A549 (cell line): ENCODE results near the gene HOOK1.

Experiments
- ATOH8 ChIP-seq: fragments of 250-450 bp; sonication (Bioruptor Pico); IDR thresholded peaks from 2 replicates; pipeline ENCODE4 v1.5.0; 2020; ENCODE audit warnings: low read depth, mild to moderate bottlenecking, moderate library complexity
- CTCF ChIP-seq: fragments of >200 bp; sonication (Bioruptor Twin); formaldehyde crosslinking; IDR thresholded peaks from 3 replicates; pipeline ENCODE4 v1.5.1; 2016
- EP300 ChIP-seq, 2 experiments: fragments of >200 bp; sonication (Bioruptor Twin); formaldehyde crosslinking; IDR thresholded peaks; 2 replicates in 1 of 2; 3 replicates in 1 of 2; pipeline ENCODE4 v1.6.1; 2016 to 2017
- HDAC2 ChIP-seq: fragments of 200-600 bp; sonication (generic); IDR thresholded peaks from 2 replicates; pipeline ENCODE4 v1.6.1; 2016
- JUNB ChIP-seq: fragments of >200 bp; sonication (Bioruptor Twin); formaldehyde crosslinking; IDR thresholded peaks from 2 replicates; pipeline ENCODE4 v1.6.1; 2016
- NPAS2 ChIP-seq: fragments of 250-450 bp; sonication (Bioruptor Pico); IDR thresholded peaks from 2 replicates; pipeline ENCODE4 v1.8.0; 2022; ENCODE audit warnings: mild to moderate bottlenecking, moderate library complexity, borderline replicate concordance
- POLR2A ChIP-seq: IDR thresholded peaks from 2 replicates; pipeline ENCODE4 v1.6.1; 2012; ENCODE audit warnings: mild to moderate bottlenecking, low read length
- POLR2AphosphoS2 ChIP-seq: conservative IDR thresholded peaks from 2 replicates; pipeline ENCODE4 v1.6.1; 2012; ENCODE audit warnings: low read length, improper control_type of control experiment, inconsistent platforms
- RCOR1 ChIP-seq: fragments of 150-350 bp; IDR thresholded peaks from 2 replicates; pipeline ENCODE4 v1.6.1; 2014; ENCODE audit warnings: antibody characterized with exemption, low read length, low read depth
- RFX5 ChIP-seq: fragments of 450-650 bp; IDR thresholded peaks from 2 replicates; pipeline ENCODE4 v1.7.1; 2014; ENCODE audit warnings: antibody characterized with exemption, mild to moderate bottlenecking, moderate library complexity
- USF2 ChIP-seq: fragments of 450-650 bp; IDR thresholded peaks from 2 replicates; pipeline ENCODE4 v1.6.1; 2014; ENCODE audit warnings: antibody characterized with exemption

GRCh38 chr1:59776960-59777852 is 37.5 kb upstream of the HOOK1 start:
- TF ChIP-seq HDAC2, result no peak
- no peak for TF ChIP-seq CTCF
- TF ChIP-seq USF2, result no peak
- no peak for TF ChIP-seq POLR2A
- no peak for TF ChIP-seq RCOR1
- no peak for TF ChIP-seq POLR2AphosphoS2
- no peak for TF ChIP-seq NPAS2
- TF ChIP-seq RFX5, result no peak
- no peak for TF ChIP-seq ATOH8
- TF ChIP-seq EP300 (IDR thresholded peaks at IDR 0.05), result no peak
- no peak for TF ChIP-seq JUNB
